ENCODE data around the gene KIAA1755.

DNA sequence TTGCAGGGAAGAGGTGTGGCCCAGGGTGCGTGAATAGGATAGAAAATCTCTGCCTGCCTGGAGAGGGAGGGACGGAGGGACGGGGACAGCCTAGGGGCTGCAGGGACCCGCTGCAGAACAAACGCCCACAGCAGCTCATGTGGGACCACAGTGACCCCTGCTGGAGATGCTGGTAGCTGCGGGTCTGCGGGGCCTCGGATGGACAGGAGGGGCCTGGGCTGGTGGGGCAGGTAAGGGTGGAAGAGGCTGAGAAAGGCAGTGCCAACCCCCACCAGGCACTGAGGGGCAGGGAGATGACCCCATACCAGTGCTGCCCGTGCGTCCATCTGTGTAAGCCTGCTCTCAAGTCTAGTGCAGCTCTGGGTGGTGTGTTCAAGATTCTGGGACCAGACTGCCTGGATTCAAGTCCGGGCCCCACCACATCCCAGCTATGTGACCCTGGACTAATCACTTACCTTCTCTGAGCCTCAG, 39.4 kb downstream of the KIAA1755 start:
- TF ChIP-seq, protein P1, sequence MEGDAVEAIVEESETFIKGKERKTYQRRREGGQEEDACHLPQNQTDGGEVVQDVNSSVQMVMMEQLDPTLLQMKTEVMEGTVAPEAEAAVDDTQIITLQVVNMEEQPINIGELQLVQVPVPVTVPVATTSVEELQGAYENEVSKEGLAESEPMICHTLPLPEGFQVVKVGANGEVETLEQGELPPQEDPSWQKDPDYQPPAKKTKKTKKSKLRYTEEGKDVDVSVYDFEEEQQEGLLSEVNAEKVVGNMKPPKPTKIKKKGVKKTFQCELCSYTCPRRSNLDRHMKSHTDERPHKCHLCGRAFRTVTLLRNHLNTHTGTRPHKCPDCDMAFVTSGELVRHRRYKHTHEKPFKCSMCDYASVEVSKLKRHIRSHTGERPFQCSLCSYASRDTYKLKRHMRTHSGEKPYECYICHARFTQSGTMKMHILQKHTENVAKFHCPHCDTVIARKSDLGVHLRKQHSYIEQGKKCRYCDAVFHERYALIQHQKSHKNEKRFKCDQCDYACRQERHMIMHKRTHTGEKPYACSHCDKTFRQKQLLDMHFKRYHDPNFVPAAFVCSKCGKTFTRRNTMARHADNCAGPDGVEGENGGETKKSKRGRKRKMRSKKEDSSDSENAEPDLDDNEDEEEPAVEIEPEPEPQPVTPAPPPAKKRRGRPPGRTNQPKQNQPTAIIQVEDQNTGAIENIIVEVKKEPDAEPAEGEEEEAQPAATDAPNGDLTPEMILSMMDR (conservative IDR thresholded peaks at IDR 0.05; ENCODE audit: low read depth, low read length) = peak; percentile 97
- no peak for TF ChIP-seq EZH2 (IDR thresholded peaks at IDR 0.05; ENCODE audit: low read length, unreplicated experiment)

Data from PC-3 (cell line).